K562 (cell line): Measurements from ENCODE around the gene ERCC6L. TPM values are rescaled to one million over a fixed set of nuclear protein-coding genes. Genes with fewer than 3 reads are reported as not detected.

ENCODE experiments used
- ATAC-seq: fragments of 200-7000 bp; cut with Tn5 transposase; 3 replicates; pipeline ENCODE4 v1.9.1; 2020; ENCODE audit warnings: moderate library complexity
- BruUV-seq: library from RNA; stranded (reverse); fragments of 400-500 nt; replicated peaks from 2 replicates; lab custom pipeline; 2021; lab: Mats Ljungman, UMichigan
- CTCF ChIA-PET: fragments of 300-600 bp; formaldehyde crosslinking; extraction: SDS; loops from one replicate; lab custom pipeline; 2021; ENCODE audit warnings: low intra/inter-chr PET ratio; lab: Yijun Ruan, JAX
- POLR2A ChIA-PET: fragments of 300-600, 350-650 bp; sonication (Branson Sonifier 250); formaldehyde crosslinking; extraction: SDS; loops from one replicate; lab custom pipeline; 2021; ENCODE audit warnings: antibody characterized with exemption, inconsistent platforms; lab: Yijun Ruan, JAX
- DNase-seq, 4 experiments: peaks; one replicate each; pipeline versions ENCODE4 v3.0.0 to v3.0.0-alpha.2; 2011 to 2018; ENCODE audit warnings: low spot score in 3 of 4, mixed read lengths in 3 of 4; ENCODE audit errors: extremely low read depth in 1 of 4
- FAIRE-seq: peaks from 2 replicates; lab custom pipeline; 2011; peaks lifted over from hg19 to GRCh38; lab: Jason Lieb, UNC
- H2AFZ ChIP-seq: 2 replicates; pipeline ENCODE4 v1.6.0; 2011; ENCODE audit warnings: low read depth, low read length, control low read depth, inconsistent platforms
- H3K27ac ChIP-seq: fragments of 200-600 bp; 3 replicates; pipeline ENCODE4 v1.8.0; 2011; ENCODE audit warnings: low read depth, mild to moderate bottlenecking, control low read depth, inconsistent platforms, low read length, moderate library complexity, mixed read lengths; ENCODE audit errors: extremely low read depth
- H3K27me3 ChIP-seq, 2 experiments: fragments of 300-600 bp in 1 of 2; 2 replicates in 1 of 2; 3 replicates in 1 of 2; pipeline versions ENCODE4 v1.6.0 to v1.8.0; 2011; ENCODE audit warnings: inconsistent platforms in 2 of 2, low read length in 2 of 2, mild to moderate bottlenecking in 1 of 2, mixed read lengths in 1 of 2, moderate library complexity in 1 of 2; ENCODE audit not compliant: control insufficient read depth in 2 of 2, insufficient read depth in 2 of 2
- H3K36me3 ChIP-seq: fragments of 300-600 bp; 3 replicates; pipeline ENCODE4 v1.8.0; 2011; ENCODE audit warnings: mild to moderate bottlenecking, low read length, inconsistent platforms; ENCODE audit not compliant: control insufficient read depth, insufficient read depth
- H3K4me1 ChIP-seq, 2 experiments: fragments of 200-600 bp in 1 of 2; replicated peaks in 1 of 2; 2 replicates in 1 of 2; 3 replicates in 1 of 2; pipeline versions ENCODE4 v1.5.1 to v1.8.0; 2011; ENCODE audit warnings: inconsistent platforms in 2 of 2, low read length in 2 of 2, mild to moderate bottlenecking in 1 of 2, mixed read lengths in 1 of 2, moderate library complexity in 1 of 2; ENCODE audit not compliant: control insufficient read depth in 2 of 2, insufficient read depth in 2 of 2
- H3K4me2 ChIP-seq: 2 replicates; pipeline ENCODE4 v1.6.1; 2011; ENCODE audit warnings: low read length, control low read depth, inconsistent platforms, mixed read lengths; ENCODE audit not compliant: insufficient read depth
- H3K4me3 ChIP-seq: fragments of 200-600 bp; sonication (generic), shearing (Covaris generic); 2 replicates; pipeline ENCODE4 v1.5.1; 2016; ENCODE audit warnings: control low read depth, inconsistent platforms
- H3K79me2 ChIP-seq: fragments of 200-600 bp; 3 replicates; pipeline ENCODE4 v1.8.0; 2011; ENCODE audit warnings: low read length, inconsistent platforms; ENCODE audit not compliant: control insufficient read depth, insufficient read depth
- H3K9ac ChIP-seq, 2 experiments: 2 replicates each; pipeline versions ENCODE4 v1.6.0 to v1.6.1; 2011; ENCODE audit warnings: low read depth in 2 of 2, low read length in 2 of 2, control low read depth in 1 of 2, inconsistent platforms in 1 of 2, mild to moderate bottlenecking in 1 of 2, mixed read lengths in 1 of 2; ENCODE audit not compliant: insufficient read depth in 1 of 2
- H3K9me1 ChIP-seq: one replicate; pipeline ENCODE4 v1.6.0; 2011; ENCODE audit warnings: inconsistent platforms, mild to moderate bottlenecking, low read length, moderate library complexity; ENCODE audit not compliant: control insufficient read depth, insufficient read depth
- H3K9me3 ChIP-seq: replicated peaks from 2 replicates; pipeline ENCODE4 v1.5.1; 2011; ENCODE audit warnings: low read depth, low read length, inconsistent platforms; ENCODE audit not compliant: control insufficient read depth, insufficient read depth
- H4K20me1 ChIP-seq: replicated peaks from 2 replicates; pipeline ENCODE4 v1.6.1; 2011; ENCODE audit warnings: low read length, inconsistent platforms, mixed read lengths; ENCODE audit not compliant: control insufficient read depth, insufficient read depth
- LCOR ChIP-seq: sonication (generic); formaldehyde crosslinking; IDR thresholded peaks from 2 replicates; pipeline ENCODE4 v1.8.0; 2022; ENCODE audit warnings: mild to moderate bottlenecking, missing genetic modification reagents
- MED1 ChIP-seq: sonication (generic); formaldehyde crosslinking; IDR thresholded peaks from 2 replicates; pipeline ENCODE4 v1.8.1; 2023; ENCODE audit warnings: missing genetic modification reagents, borderline replicate concordance
- PYGO2 ChIP-seq: fragments of 450-650 bp; IDR thresholded peaks from 2 replicates; pipeline ENCODE4 v1.6.1; 2016; ENCODE audit warnings: mild to moderate bottlenecking, missing genetic modification characterization, moderate library complexity, missing compliant biosample characterization
- WGBS: fragments of 100-300 bp; shearing (Covaris generic); methylation state at CpG from one replicate; pipeline ENCODE4 v1.1.6; 2016; ENCODE audit warnings: low coverage, mixed read lengths; ENCODE audit not compliant: insufficient coverage; ENCODE audit errors: missing lambda C conversion rate; 5-methylcytosine and 5-hydroxymethylcytosine counted together
- in situ Hi-C: fragments of 300-500 bp; cut with MboI; formaldehyde crosslinking; loops from 4 replicates; pipeline ENCODE4 v1.15.0; 2018; ENCODE audit warnings: inconsistent platforms, mixed read lengths
- intact Hi-C: fragments of 100-400 bp; cut with micrococcal nuclease; formaldehyde crosslinking; loops from 2 replicates; pipeline ENCODE4 v1.14.2; 2022
- polyA plus RNA-seq, 8 experiments: library from polyadenylated mRNA; depleted of rRNA in 4 of 8; stranded (reverse) in 5 of 8; unstranded in 3 of 8; fragments of >200 nt; fragmentation: Nextera tagmentation in 2 of 8; fragmentation: Illumina TruSeq in 1 of 8; extraction: Ambion mirVana in 2 of 8; extraction: Trizol in 1 of 8; gene quantifications; 2 replicates each; pipeline versions ENCODE4 v1.2.1 to v1.2.3, GENCODE V29; 2011 to 2014; ENCODE audit warnings: inconsistent platforms in 1 of 8, missing spikeins in 1 of 8
- total RNA-seq, 7 experiments: library from RNA; depleted of rRNA in 6 of 7; stranded (reverse); fragments of >200 nt in 6 of 7; fragmentation: Illumina TruSeq in 2 of 7; extraction: Trizol in 2 of 7; gene quantifications; 2 replicates each; pipeline versions ENCODE4 v1.2.1 to v1.2.3, GENCODE V29; 2011 to 2021; ENCODE audit warnings: low replicate concordance in 1 of 7
- TF ChIP-seq, protein P1 (sequence below): fragments of 450-650 bp; IDR thresholded peaks from 2 replicates; pipeline ENCODE4 v1.6.1; 2016; ENCODE audit warnings: mild to moderate bottlenecking

Gene ERCC6L
- total and polyA plus RNA-seq, 9 of the 15 experiments (the other 6 are each of a cell fraction or from before 2014, with no cell fraction given) = 6.4 to 17.4 (median 11.9) TPM

DNA sequence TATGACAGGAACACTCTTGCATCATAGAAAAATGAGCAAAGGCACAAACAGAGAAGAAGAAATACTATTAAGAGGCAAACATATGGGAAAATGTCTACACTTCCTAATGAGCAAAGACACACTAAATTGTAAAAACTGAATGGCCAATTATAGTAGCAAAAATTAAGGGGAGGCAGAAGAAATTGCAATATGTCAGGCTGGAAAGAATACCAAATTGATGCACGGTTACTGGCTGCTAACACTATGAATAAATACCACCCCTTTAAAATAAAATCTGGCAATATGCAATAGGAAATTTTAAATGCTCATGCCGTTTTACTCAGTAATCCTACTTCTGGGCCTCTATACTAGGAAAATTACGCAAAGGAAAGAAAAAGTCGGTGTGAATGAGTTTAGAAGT is 73.3 kb downstream of the ERCC6L start:
- ChIA-PET CTCF (no interaction called here), POLR2A (no interaction called here)
- DNase-seq (no peak), ATAC-seq (no peak), FAIRE-seq (no peak)
- no peaks in the 10 kb centered on the region for H3K27me3 ChIP-seq
- no TSS peak for BruUV-seq
- H4K20me1 ChIP-seq = no peaks in the 10 kb centered on the region
- H3K4me1 ChIP-seq = no peaks in the 10 kb centered on the region
- no peaks in the 10 kb centered on the region for H3K9me3 ChIP-seq
- TF ChIP-seq LCOR = no peak
- no peak for TF ChIP-seq MED1 (CRISPR knock-in tag)
- TF ChIP-seq PYGO2 (tag) = no peak
- TF ChIP-seq, protein P1, sequence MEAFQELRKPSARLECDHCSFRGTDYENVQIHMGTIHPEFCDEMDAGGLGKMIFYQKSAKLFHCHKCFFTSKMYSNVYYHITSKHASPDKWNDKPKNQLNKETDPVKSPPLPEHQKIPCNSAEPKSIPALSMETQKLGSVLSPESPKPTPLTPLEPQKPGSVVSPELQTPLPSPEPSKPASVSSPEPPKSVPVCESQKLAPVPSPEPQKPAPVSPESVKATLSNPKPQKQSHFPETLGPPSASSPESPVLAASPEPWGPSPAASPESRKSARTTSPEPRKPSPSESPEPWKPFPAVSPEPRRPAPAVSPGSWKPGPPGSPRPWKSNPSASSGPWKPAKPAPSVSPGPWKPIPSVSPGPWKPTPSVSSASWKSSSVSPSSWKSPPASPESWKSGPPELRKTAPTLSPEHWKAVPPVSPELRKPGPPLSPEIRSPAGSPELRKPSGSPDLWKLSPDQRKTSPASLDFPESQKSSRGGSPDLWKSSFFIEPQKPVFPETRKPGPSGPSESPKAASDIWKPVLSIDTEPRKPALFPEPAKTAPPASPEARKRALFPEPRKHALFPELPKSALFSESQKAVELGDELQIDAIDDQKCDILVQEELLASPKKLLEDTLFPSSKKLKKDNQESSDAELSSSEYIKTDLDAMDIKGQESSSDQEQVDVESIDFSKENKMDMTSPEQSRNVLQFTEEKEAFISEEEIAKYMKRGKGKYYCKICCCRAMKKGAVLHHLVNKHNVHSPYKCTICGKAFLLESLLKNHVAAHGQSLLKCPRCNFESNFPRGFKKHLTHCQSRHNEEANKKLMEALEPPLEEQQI = no peak
- no peak overlapping the region for H3K9ac ChIP-seq
- intact Hi-C loops (no loop called here), in situ Hi-C loops (no loop called here)
- no peak overlapping the region for H2AFZ ChIP-seq
- no peak overlapping the region for H3K4me3 ChIP-seq
- H3K79me2 ChIP-seq = no peaks in the 10 kb centered on the region
- WGBS = 0% methylated on average over 4 of the region's 4 CpGs
- H3K36me3 ChIP-seq = no peaks in the 10 kb centered on the region
- H3K9me1 ChIP-seq = no peaks in the 10 kb centered on the region
- no peak overlapping the region for H3K4me2 ChIP-seq
- H3K27ac ChIP-seq = no peak overlapping the region
